ENCODE data around the gene SCG3. TPM values are rescaled to one million over a fixed set of nuclear protein-coding genes. Genes with fewer than 3 reads are reported as not detected.

Gene SCG3
- total and polyA plus RNA-seq, 2 of the 4 experiments (the other 2 are of a cell fraction) = 0.02 TPM; not detected in 1

- H4K20me1 ChIP-seq (ENCODE audit: insufficient read depth, low read length) = no peaks in the 10 kb centered on the region
- POLR2A ChIA-PET (ENCODE audit: unreplicated experiment) = no interaction called here
- no peak overlapping the region for H3K27ac ChIP-seq (ENCODE audit: insufficient read depth, low read length)
- no peak overlapping the region for H3K4ac ChIP-seq (ENCODE audit: low read depth, low read length)
- no peaks in the 10 kb centered on the region for H3K36me3 ChIP-seq (ENCODE audit: control insufficient read depth, insufficient read depth, low read length)
- H4K91ac ChIP-seq (ENCODE audit: insufficient read depth, low read depth, low read length) = no peak overlapping the region
- no peak overlapping the region for H3K4me3 ChIP-seq (ENCODE audit: insufficient read depth, low read depth, low read length)
- H3K9ac ChIP-seq (ENCODE audit: low read depth, low read length) = no peak overlapping the region
- no peak for ATAC-seq (ENCODE audit: low read depth)
- no CpG with 5 or more reads among the region's 6 CpGs for WGBS, 2 experiments (ENCODE audit: extremely low coverage in 2 of 2, insufficient read length in 1 of 2)
- no peak overlapping the region for H3K14ac ChIP-seq (replicated peaks; ENCODE audit: low read depth, low read length)
- H3K9me3 ChIP-seq (ENCODE audit: control insufficient read depth, insufficient read depth, low read length) = no peaks in the 10 kb centered on the region
- H2BK20ac ChIP-seq (ENCODE audit: low read depth, low read length) = no peak overlapping the region
- no peaks in the 10 kb centered on the region for H3K9me1 ChIP-seq (ENCODE audit: insufficient read depth, low read length)
- H2AK5ac ChIP-seq (ENCODE audit: low read depth, low read length) = no peak overlapping the region
- dilution Hi-C loops (cut with HindIII; ENCODE audit: low sequenced_read_pairs, unreplicated experiment) = no loop called here
- H2BK120ac ChIP-seq (ENCODE audit: low read depth, low read length) = no peak overlapping the region
- in situ Hi-C loops (cut with MboI; ENCODE audit: low sequenced_read_pairs) = no loop called here
- H2BK5ac ChIP-seq (ENCODE audit: low read depth, low read length, poor library complexity, severe bottlenecking) = no peak overlapping the region
- no peak for DNase-seq
- H3K56ac ChIP-seq (ENCODE audit: extremely low read depth, insufficient read depth, low read length) = no peak overlapping the region
- H2BK15ac ChIP-seq (ENCODE audit: low read depth, low read length) = no peak overlapping the region
- no peak for TF ChIP-seq MAZ (IDR thresholded peaks at IDR 0.05; ENCODE audit: borderline replicate concordance, low read depth, low read length)
- TF ChIP-seq CEBPB (IDR thresholded peaks at IDR 0.05; ENCODE audit: low read depth, low read length) = no peak
- TF ChIP-seq POLR2A (IDR thresholded peaks at IDR 0.05; ENCODE audit: low read depth, low read length) = no peak
- no peak for TF ChIP-seq NFE2L2 (IDR thresholded peaks at IDR 0.05; ENCODE audit: low read depth, low read length)
- no peak for TF ChIP-seq RFX5 (IDR thresholded peaks at IDR 0.05; ENCODE audit: low read depth, low read length)
- no peak for TF ChIP-seq MAFK (IDR thresholded peaks at IDR 0.05; ENCODE audit: low read depth, low read length)
- no peak for TF ChIP-seq CTCF (conservative IDR thresholded peaks at IDR 0.05; ENCODE audit: low read depth, low read length)
- TF ChIP-seq USF2 (IDR thresholded peaks at IDR 0.05; ENCODE audit: low read depth, low read length) = no peak
- TF ChIP-seq SMC3 (IDR thresholded peaks at IDR 0.05; ENCODE audit: low read depth, low read length) = no peak
- TF ChIP-seq RCOR1 (IDR thresholded peaks at IDR 0.05; ENCODE audit: insufficient replicate concordance, low read length) = no peak
- no peak for TF ChIP-seq RAD21 (IDR thresholded peaks at IDR 0.05; ENCODE audit: low read length)
- no peak for TF ChIP-seq BHLHE40 (IDR thresholded peaks at IDR 0.05; ENCODE audit: low read depth, low read length)
- no peak for TF ChIP-seq CHD1 (IDR thresholded peaks at IDR 0.05; ENCODE audit: low read depth, low read length)
- no peak for TF ChIP-seq FOS (IDR thresholded peaks at IDR 0.05; ENCODE audit: low read depth, low read length)
- TF ChIP-seq ELK1 (IDR thresholded peaks at IDR 0.05; ENCODE audit: borderline replicate concordance, low read depth, low read length) = no peak
- H3K4me2 ChIP-seq (ENCODE audit: low read depth, low read length) = no peak overlapping the region
- no peak overlapping the region for H4K5ac ChIP-seq (ENCODE audit: low read depth, low read length)
- H3K23ac ChIP-seq (ENCODE audit: low read depth, low read length) = no peak overlapping the region
- H2AK9ac ChIP-seq (replicated peaks; ENCODE audit: low read depth, low read length, poor library complexity) = no peak overlapping the region
- intact Hi-C loops (cut with micrococcal nuclease) = no loop called here
- no peaks in the 10 kb centered on the region for H3K79me1 ChIP-seq (ENCODE audit: low read depth in 1 of 2, low read length in 2 of 2)
- H3K4me1 ChIP-seq (ENCODE audit: control insufficient read depth, insufficient read depth, low read length) = no peaks in the 10 kb centered on the region
- no peak overlapping the region for H2AFZ ChIP-seq (replicated peaks; ENCODE audit: low read length, poor library complexity)
- CTCF ChIA-PET = no interaction called here
- BruUV-seq (replicated peaks) = no TSS peak
- H4K8ac ChIP-seq (ENCODE audit: low read depth in 2 of 2, low read length in 2 of 2) = no peak overlapping the region
- H3K18ac ChIP-seq (ENCODE audit: low read depth, low read length) = no peak overlapping the region
- H3K27me3 ChIP-seq (ENCODE audit: control insufficient read depth, insufficient read depth, low read length) = peaks cover 16% of the 10 kb centered on the region
Measured at GRCh38 chr15:51667478-51667877, 13.8 kb upstream of the SCG3 start.
